Measurements from ENCODE around the gene ROBO2.

GRCh38 chr3:77553240-77553639 lies 513.3 kb downstream of the ROBO2 start:
- no peak for TF ChIP-seq HDGF (IDR thresholded peaks at IDR 0.05; ENCODE audit: borderline replicate concordance)
- TF ChIP-seq BHLHE40 (IDR thresholded peaks at IDR 0.05; ENCODE audit: borderline replicate concordance) = no peak
- TF ChIP-seq FOXK2 (IDR thresholded peaks at IDR 0.05) = no peak
- no peak for TF ChIP-seq L3MBTL2 (conservative IDR thresholded peaks at IDR 0.05)
- no peak for TF ChIP-seq FOXM1 (IDR thresholded peaks at IDR 0.05; ENCODE audit: borderline replicate concordance)
- no peak for TF ChIP-seq PKNOX1 (IDR thresholded peaks at IDR 0.05)
- no peak for TF ChIP-seq NFRKB (IDR thresholded peaks at IDR 0.05)
- TF ChIP-seq ZNF384 (IDR thresholded peaks at IDR 0.05) = no peak
- TF ChIP-seq SUZ12 (IDR thresholded peaks at IDR 0.05) = no peak
- no peak for TF ChIP-seq SP1 (IDR thresholded peaks at IDR 0.05)
- TF ChIP-seq FOXA1 (IDR thresholded peaks at IDR 0.05) = no peak

Data from HEK293T (cell line).